NCI-H748 treated with DMSO at 0.1 percent for 48 hours (cell line): ENCODE measurements around the gene ZFAND2B.

Experiments used
- DNase-seq: peaks from one replicate; lab custom pipeline; 2025; lab: John Stamatoyannopoulos, UW

ZFAND2B gene

GRCh38 chr2:219220652-219221402, 14.2 kb downstream of the ZFAND2B start:
- DNase-seq: no peak

- DNase-seq: no peak
Measured at GRCh38 chr2:219221957-219222518, 15.5 kb downstream of the ZFAND2B start.

- no peak for DNase-seq
Measured at GRCh38 chr2:219223831-219224610, 17.4 kb downstream of the ZFAND2B start.

GRCh38 chr2:219225350-219225749, 18.8 kb downstream of the ZFAND2B start:
- no peak for DNase-seq

GRCh38 chr2:219228041-219228910, 21.7 kb downstream of the ZFAND2B start:
- no peak for DNase-seq

GRCh38 chr2:219228911-219229304, 22.3 kb downstream of the ZFAND2B start:
- no peak for DNase-seq

- DNase-seq: peak; percentile 96
Measured at GRCh38 chr2:219229305-219230058, 22.9 kb downstream of the ZFAND2B start, which contains the start of the genes ANKZF1 and ATG9A. Gene ANKZF1, plus strand, starts transcription at chr2:219229806. Its CDS starts 452 bp downstream, at chr2:219230258. Gene ATG9A, minus strand, starts transcription at chr2:219229636. Its CDS starts 1,612 bp downstream, at chr2:219228024.

GRCh38 chr2:219230059-219230540, 23.5 kb downstream of the ZFAND2B start:
- DNase-seq: no peak

- DNase-seq: no peak
Measured at GRCh38 chr2:219234331-219234730, 27.7 kb downstream of the ZFAND2B start.

- no peak for DNase-seq
Measured at GRCh38 chr2:219243291-219243761, 36.7 kb downstream of the ZFAND2B start.

GRCh38 chr2:219244789-219245147, 38.2 kb downstream of the ZFAND2B start:
- DNase-seq: no peak

GRCh38 chr2:219245148-219245898, 38.7 kb downstream of the ZFAND2B start, which contains the start of the genes GLB1L and STK16:
Gene GLB1L, minus strand, starts transcription at chr2:219245444. Its CDS starts 1,871 bp downstream, at chr2:219243573.
Gene STK16, plus strand, starts transcription at chr2:219245479. Its CDS starts 521 bp downstream, at chr2:219246000.
- peak; percentile 58 for DNase-seq

- no peak for DNase-seq
Measured at GRCh38 chr2:219245899-219246230, 39.3 kb downstream of the ZFAND2B start.

- no peak for DNase-seq
Measured at GRCh38 chr2:219246559-219246958, 40.0 kb downstream of the ZFAND2B start.

GRCh38 chr2:219247678-219248642, 41.4 kb downstream of the ZFAND2B start:
- DNase-seq: no peak

GRCh38 chr2:219248845-219249202, 42.2 kb downstream of the ZFAND2B start:
- DNase-seq: no peak

- DNase-seq: no peak
Measured at GRCh38 chr2:219249203-219249980, 42.8 kb downstream of the ZFAND2B start.
